ENCODE measurements around the gene LCE7A. TPM values are rescaled to one million over a fixed set of nuclear protein-coding genes. Genes with fewer than 3 reads are reported as not detected.

LCE7A gene
- polyA plus RNA-seq, 12 donors, result not detected

- DNase-seq, result no peak
Measured at GRCh38 chr1:152880316-152880715, 20.5 kb downstream of the LCE7A start.

- no peak for DNase-seq
Measured at GRCh38 chr1:152880907-152881306, 21.1 kb downstream of the LCE7A start.

- DNase-seq, result no peak
Measured at GRCh38 chr1:152884085-152884484, 24.3 kb downstream of the LCE7A start.

GRCh38 chr1:152884506-152884905 lies 24.7 kb downstream of the LCE7A start:
- DNase-seq, result no peak

- DNase-seq, result no peak
Measured at GRCh38 chr1:152884966-152885624, 25.3 kb downstream of the LCE7A start.

- DNase-seq, result no peak
Measured at GRCh38 chr1:152886085-152886484, 26.3 kb downstream of the LCE7A start.

- no peak for DNase-seq
Measured at GRCh38 chr1:152886758-152887409, 27.1 kb downstream of the LCE7A start.

GRCh38 chr1:152888126-152888525 lies 28.3 kb downstream of the LCE7A start:
- DNase-seq, result no peak

GRCh38 chr1:152899027-152899426 lies 39.2 kb downstream of the LCE7A start:
- no peak for DNase-seq

GRCh38 chr1:152899883-152900282 lies 40.1 kb downstream of the LCE7A start:
- DNase-seq, result no peak

GRCh38 chr1:152901631-152902030 lies 41.8 kb downstream of the LCE7A start:
- no peak for DNase-seq

- no peak for DNase-seq
Measured at GRCh38 chr1:152902636-152903035, 42.8 kb downstream of the LCE7A start.

- no peak for DNase-seq
Measured at GRCh38 chr1:152904688-152905440, 45.1 kb downstream of the LCE7A start.

GRCh38 chr1:152906023-152906565 lies 46.3 kb downstream of the LCE7A start:
- DNase-seq, result no peak

GRCh38 chr1:152907686-152908601 lies 48.1 kb downstream of the LCE7A start, which contains the start of gene IVL:
Gene IVL (plus strand): TSS chr1:152908546. CDS start chr1:152909798, 1,252 bp downstream.
- no peak for DNase-seq

- DNase-seq, result no peak
Measured at GRCh38 chr1:152909206-152909605, 49.4 kb downstream of the LCE7A start.

Other genes with a start within 250 kb of the LCE7A start
- gene LCE3B, start 246.2 kb upstream of the LCE7A start, polyA plus RNA-seq (ENCODE audit: insufficient read length in 12 of 12), result not detected
- not detected for gene LCE3A, start 236.9 kb upstream of the LCE7A start, polyA plus RNA-seq (ENCODE audit: insufficient read length in 12 of 12)
- gene LCE2D, start 196.6 kb upstream of the LCE7A start, polyA plus RNA-seq (ENCODE audit: insufficient read length in 12 of 12), result not detected
- gene LCE2C, start 184.7 kb upstream of the LCE7A start, polyA plus RNA-seq (ENCODE audit: insufficient read length in 12 of 12), result not detected
- not detected for gene LCE2B, start 173.9 kb upstream of the LCE7A start, polyA plus RNA-seq (ENCODE audit: insufficient read length in 12 of 12)
- gene LCE2A, start 161.7 kb upstream of the LCE7A start, polyA plus RNA-seq (ENCODE audit: insufficient read length in 12 of 12), result not detected
- not detected for gene LCE4A, start 151.8 kb upstream of the LCE7A start, polyA plus RNA-seq (ENCODE audit: insufficient read length in 12 of 12)
- under 1 TPM in 1 of 12 donors, not detected in 11; 0.07 TPM for gene KPRP, start 102.0 kb upstream of the LCE7A start, polyA plus RNA-seq (ENCODE audit: insufficient read length in 12 of 12)
- gene LCE1F, start 84.9 kb upstream of the LCE7A start, polyA plus RNA-seq (ENCODE audit: insufficient read length in 12 of 12), result not detected
- gene LCE1E, start 73.7 kb upstream of the LCE7A start, polyA plus RNA-seq (ENCODE audit: insufficient read length in 12 of 12), result not detected
- gene LCE1D, start 63.3 kb upstream of the LCE7A start, polyA plus RNA-seq (ENCODE audit: insufficient read length in 12 of 12), result not detected
- not detected for gene LCE1C, start 53.3 kb upstream of the LCE7A start, polyA plus RNA-seq (ENCODE audit: insufficient read length in 12 of 12)
- gene LCE1B, start 48.0 kb upstream of the LCE7A start, polyA plus RNA-seq (ENCODE audit: insufficient read length in 12 of 12), result not detected
- gene LCE1A, start 32.5 kb upstream of the LCE7A start, polyA plus RNA-seq (ENCODE audit: insufficient read length in 12 of 12), result not detected
- gene LCE6A, start 17.1 kb upstream of the LCE7A start, polyA plus RNA-seq (ENCODE audit: insufficient read length in 12 of 12), result not detected
- not detected for gene SMCP, start 18.3 kb downstream of the LCE7A start, polyA plus RNA-seq (ENCODE audit: insufficient read length in 12 of 12)
- gene IVL, start 48.5 kb downstream of the LCE7A start, polyA plus RNA-seq (ENCODE audit: insufficient read length in 12 of 12), result 10 to 100 TPM in 2 of 12 donors, 1 to 10 TPM in 1, under 1 TPM in 2, not detected in 7; 0.08 to 36.1 (median 1.9) TPM
- gene SPRR5, start 87.2 kb downstream of the LCE7A start, polyA plus RNA-seq (ENCODE audit: insufficient read length in 12 of 12), result not detected
- gene SPRR4, start 110.7 kb downstream of the LCE7A start, polyA plus RNA-seq (ENCODE audit: insufficient read length in 12 of 12), result not detected
- gene SPRR1A, start 124.1 kb downstream of the LCE7A start, polyA plus RNA-seq (ENCODE audit: insufficient read length in 12 of 12), result 1 to 10 TPM in 3 of 12 donors, not detected in 9; 1.5 to 3.9 (median 2.0) TPM
- gene SPRR3, start 141.8 kb downstream of the LCE7A start, polyA plus RNA-seq (ENCODE audit: insufficient read length in 12 of 12), result 100 to 1,000 TPM in 1 of 12 donors, 10 to 100 TPM in 2, 1 to 10 TPM in 1, under 1 TPM in 1, not detected in 7; 0.97 to 142 (median 41.0) TPM
- gene SPRR1B, start 171.2 kb downstream of the LCE7A start, polyA plus RNA-seq (ENCODE audit: insufficient read length in 12 of 12), result 10 to 100 TPM in 1 of 12 donors, 1 to 10 TPM in 2, not detected in 9; 4.0 to 32.6 (median 8.2) TPM
- gene SPRR2D, start 181.1 kb downstream of the LCE7A start, polyA plus RNA-seq (ENCODE audit: insufficient read length in 12 of 12), result under 1 TPM in 1 of 12 donors, not detected in 11; 0.76 TPM
- gene SPRR2A, start 197.5 kb downstream of the LCE7A start, polyA plus RNA-seq (ENCODE audit: insufficient read length in 12 of 12), result under 1 TPM in 1 of 12 donors, not detected in 11; 0.59 TPM
- under 1 TPM in 1 of 12 donors, not detected in 11; 0.34 TPM for gene SPRR2B, start 211.6 kb downstream of the LCE7A start, polyA plus RNA-seq (ENCODE audit: insufficient read length in 12 of 12)
- gene SPRR2E, start 234.5 kb downstream of the LCE7A start, polyA plus RNA-seq (ENCODE audit: insufficient read length in 12 of 12), result not detected